CD4-positive, alpha-beta T cell treated with Interferon gamma for 1 hour (primary cell): Measurements from ENCODE around the gene TPRG1L.

Experiments
- DNase-seq: peaks from one replicate; pipeline ENCODE4 v3.0.0-alpha.2; 2020

The TPRG1L gene

GRCh38 chr1:3630161-3630611, 5.4 kb downstream of the TPRG1L start:
- DNase-seq = no peak

- no peak for DNase-seq
These were observed 6.1 kb downstream of the TPRG1L start for GRCh38 chr1:3630914-3631313.

DNA sequence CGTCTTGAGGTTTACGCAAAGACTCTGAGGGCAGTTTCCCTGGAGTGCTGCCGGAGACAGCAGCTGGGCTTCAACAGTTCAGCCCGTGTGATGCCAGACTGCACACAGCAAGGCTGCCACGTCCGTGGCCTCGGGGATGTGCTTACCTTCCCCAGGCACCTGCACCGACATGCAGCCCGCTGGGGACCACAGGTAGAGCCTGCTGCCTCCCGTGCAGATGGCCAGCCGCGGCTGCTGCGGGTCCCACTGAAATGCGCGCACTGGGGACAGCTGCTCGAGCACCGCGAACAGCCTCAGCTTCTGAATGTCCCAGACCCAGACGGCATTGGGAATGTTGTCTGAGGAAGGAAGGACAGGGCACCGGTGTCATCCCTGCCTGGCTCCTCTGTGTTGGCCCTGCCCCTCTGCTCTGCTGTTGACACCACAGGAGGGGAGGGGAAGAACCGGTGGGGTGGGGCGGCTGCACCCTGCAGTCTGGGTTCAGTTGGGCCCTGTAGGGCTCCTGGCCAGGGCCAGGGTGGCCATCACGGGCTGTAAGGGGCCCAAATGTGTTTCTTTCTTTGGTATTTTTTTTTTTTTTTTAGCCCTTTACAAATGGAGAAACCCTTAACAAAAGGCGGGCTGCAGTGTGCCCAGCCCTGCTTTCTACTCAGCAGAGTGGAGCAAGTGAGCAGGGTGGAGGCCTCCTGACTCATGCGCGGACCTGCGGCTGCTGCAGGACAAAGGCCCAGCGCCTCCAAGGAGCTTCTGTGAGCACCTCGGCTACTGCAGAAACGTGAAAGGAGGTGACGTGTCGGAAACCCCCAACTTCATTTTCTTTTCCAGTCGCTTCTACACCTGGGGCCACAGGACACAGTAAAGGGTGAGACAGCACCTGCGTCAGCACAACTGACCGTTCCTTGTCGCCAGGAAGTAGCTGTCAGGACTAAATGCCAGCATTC, 6.8 kb downstream of the TPRG1L start:
- no peak for DNase-seq

DNA sequence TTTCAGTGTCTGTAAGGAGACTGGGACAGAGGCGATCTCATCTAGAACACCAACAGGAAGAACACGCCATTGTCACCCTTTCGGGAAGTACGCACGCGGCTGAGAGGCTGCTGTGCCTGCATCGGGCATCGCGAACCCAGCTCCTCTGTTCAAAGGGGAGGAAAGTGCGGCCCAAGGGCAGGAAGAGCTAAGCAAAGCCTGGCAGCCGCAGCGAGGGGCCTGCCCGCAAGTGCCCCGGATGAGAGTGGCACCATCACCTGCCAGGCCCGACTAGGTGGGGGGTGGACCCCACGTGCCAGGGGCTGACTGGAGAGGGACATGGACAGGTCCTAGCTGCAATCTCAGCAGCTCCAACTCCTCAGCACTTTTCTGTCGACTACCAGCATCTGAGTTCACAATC, 7.5 kb downstream of the TPRG1L start:
- DNase-seq = no peak

- no peak for DNase-seq
These were observed 8.0 kb downstream of the TPRG1L start for GRCh38 chr1:3632716-3633343.

DNA sequence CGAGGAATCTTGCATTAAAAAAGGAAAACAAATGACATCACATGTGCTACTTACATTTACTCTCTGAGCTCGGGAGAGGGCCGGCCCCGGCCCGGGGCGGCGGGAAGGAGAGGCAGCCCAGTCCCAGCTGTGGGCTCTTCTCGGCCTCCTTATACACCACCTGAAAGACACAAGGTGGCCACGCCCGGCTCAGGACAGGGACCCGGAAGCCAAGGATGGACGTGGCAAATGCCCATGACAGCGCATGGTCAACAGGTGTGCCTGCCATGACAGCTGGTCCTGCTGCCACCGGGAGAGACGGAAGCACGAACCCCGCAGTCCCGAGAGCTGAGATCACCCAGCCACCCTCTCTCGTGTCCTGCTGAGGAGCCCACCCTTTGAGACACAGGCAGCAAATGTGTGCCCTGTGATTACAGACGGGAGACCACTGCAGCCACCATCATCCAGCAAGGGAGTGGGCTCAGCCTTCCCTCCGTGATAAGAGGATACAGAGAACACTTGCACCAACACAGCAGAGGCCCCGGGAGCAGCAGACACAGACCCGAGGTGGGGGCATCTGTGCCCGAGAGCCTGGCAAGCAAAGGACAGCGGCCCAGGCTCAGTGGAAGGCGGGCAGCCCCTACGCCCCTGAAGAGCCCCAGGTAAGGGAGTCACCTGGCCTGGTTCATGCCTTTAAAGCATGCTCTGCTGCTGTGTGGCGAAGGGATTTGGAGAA, 8.7 kb downstream of the TPRG1L start:
- no peak for DNase-seq

- DNase-seq = no peak
These were observed 9.4 kb downstream of the TPRG1L start for GRCh38 chr1:3634059-3634800.

DNA sequence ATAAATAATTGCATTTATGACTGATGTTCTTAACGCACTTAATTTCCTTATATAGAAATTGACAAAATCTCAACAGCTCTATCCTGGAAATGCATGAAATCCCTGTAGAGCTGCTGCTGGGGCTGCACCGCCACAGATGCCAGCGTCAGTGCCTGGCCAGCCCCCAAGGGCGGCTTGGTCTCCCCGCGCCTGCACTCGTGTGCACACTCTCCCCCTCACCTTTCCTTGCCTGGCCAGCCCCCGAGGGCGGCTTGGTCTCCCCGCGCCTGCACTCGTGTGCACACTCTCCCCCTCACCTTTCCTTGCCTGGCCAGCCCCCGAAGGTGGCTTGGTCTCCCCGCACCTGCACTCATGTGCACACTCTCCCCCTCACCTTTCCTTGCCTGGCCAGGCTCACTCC, 11.3 kb downstream of the TPRG1L start:
- no peak for DNase-seq

DNA sequence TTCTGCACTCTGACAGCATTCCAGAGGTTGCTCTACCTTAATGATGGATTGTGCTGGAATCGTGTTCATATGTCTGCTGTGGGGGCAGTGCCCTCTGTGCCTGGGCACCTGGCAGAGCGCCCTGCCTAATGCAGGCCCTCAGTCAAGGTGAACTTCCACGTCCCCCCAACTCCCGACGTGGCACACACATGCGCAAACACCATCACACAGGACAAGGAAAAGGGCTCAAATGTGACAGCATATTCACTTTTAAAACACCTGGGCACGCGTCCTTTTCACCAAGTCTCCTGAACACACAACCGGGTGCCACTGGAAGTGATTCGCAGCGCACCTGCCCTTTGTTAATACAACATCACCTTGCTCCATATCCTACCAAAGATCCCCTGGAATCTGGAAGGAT, 11.7 kb downstream of the TPRG1L start:
- DNase-seq = no peak

DNA sequence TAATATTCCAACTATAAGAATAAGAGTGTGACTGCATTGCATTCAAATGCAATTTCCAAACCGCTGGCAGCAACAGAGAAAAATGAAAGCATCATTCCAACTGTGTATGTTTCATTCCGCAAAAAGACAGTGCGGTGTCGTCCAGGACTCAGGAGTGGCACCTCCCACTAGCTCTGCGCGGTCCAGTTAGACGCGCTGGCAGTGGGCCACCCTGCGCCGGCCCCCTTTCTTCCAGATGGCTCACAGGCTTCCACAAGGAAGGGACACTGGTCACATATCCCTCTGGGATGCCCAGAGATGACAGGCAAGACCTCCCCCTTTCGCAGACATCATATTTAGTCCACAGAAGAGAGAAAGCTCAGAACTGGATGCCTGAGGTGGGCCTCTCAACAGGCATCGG, 13.2 kb downstream of the TPRG1L start:
- DNase-seq = no peak

- DNase-seq = no peak
These were observed 13.9 kb downstream of the TPRG1L start for GRCh38 chr1:3638676-3639075.

DNA sequence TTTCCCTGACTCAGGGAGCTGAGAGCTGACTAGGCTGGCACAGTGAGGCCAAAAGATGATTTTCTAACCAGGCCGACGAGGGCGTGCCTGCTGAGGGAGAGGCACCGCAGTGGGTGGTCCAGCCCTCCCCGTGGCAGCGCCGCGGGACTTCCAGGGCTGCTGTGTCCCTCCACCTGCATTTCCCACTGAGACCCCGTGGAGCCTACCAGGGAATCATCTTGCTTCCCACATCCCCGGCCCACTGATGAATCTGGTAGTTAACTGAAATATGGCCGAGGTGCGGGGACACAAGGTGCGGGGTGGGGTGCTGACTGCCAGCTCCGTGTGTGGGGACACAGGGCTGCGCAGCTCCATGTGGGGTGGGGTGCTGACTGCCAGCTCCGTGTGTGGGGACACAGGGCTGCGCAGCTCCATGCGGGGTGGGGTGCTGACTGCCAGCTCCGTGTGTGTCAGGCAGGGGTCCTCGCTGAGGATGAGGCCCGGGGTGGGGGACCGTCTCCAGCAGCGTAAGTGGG, 14.6 kb downstream of the TPRG1L start:
- DNase-seq = no peak

DNA sequence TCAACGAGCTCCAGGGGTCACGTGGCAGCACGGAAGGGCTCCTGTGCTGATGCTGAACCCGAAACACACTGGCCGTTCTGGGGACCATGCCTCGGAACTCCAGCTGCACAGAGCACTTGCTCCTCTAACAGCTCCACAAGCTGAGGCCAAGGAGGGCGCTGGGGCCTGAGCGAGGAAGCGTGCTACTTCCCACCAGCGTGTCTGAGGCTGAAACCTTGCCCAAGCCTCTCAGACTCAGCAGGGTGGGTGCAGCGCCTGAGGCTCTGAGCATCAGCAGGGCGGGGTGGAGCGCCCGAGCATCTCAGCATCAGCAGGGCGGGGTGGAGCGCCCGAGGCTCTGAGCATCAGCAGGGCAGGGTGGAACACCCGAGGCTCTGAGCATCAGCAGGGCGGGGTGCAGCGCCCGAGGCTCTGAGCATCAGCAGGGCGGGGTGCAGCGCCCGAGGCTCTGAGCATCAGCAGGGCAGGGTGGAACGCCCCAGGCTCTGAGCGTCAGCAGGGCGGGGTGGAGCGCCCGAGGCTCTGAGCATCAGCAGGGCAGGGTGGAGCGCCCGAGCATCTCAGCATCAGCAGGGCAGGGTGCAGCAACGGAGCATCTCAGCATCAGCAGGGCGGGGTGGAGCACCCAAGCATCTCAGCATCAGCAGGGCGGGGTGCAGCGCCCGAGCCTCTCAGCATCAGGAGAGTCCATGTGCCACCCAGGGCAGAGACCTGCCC, 15.5 kb downstream of the TPRG1L start:
- no peak for DNase-seq

DNA sequence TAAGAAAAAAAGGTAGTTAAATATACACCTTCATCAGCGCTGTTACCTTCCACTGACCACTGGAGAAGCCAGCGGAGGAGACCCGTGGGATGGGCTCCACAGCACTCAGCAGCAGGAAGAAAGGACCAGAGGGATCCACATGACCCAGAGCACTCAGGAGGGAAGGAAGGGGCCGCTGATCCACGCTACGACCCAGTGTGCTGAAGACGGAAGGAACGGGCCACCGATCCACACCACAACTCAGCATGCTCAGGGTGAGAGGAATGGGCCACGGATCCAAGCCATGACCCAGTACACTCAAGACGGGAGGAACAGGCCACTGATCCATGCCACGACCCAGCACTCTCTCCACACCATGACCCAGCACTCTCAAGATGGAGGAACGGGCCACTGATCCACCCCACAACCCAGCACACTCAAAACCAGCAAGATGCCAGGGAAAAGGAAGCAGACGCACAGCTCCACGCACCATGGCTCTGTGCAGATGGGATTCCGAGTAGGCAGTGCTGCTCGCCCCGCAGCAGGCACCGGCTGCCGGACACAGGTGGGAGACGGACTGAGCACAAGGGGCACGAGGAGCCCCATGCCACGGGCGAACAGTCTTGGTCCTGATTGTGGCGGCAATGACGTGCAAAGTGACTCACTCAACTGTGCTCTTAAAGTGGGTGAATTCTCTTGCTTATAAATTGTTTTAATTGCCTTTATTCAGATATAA, 16.4 kb downstream of the TPRG1L start:
- no peak for DNase-seq

DNA sequence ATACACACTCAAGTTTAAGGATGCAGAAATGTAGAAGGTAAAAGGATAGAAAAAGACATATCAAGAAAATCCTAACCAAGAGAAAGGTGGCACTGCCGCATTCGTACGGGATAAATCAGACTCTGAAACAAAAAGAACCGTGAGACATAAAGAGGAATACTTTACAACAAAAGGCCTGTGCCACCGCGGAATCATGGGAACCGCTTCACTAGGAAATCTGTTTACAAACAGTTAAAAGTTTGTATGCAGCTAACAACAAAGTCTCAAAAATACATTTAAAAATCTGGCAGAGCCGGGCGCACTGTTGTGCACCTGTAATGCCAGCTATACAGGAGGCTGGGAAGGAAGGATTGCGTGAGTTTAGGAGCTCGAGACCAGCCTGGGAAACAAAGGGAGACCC, 17.0 kb downstream of the TPRG1L start:
- no peak for DNase-seq

- no peak for DNase-seq
These were observed 18.3 kb downstream of the TPRG1L start for GRCh38 chr1:3642919-3643675.

DNA sequence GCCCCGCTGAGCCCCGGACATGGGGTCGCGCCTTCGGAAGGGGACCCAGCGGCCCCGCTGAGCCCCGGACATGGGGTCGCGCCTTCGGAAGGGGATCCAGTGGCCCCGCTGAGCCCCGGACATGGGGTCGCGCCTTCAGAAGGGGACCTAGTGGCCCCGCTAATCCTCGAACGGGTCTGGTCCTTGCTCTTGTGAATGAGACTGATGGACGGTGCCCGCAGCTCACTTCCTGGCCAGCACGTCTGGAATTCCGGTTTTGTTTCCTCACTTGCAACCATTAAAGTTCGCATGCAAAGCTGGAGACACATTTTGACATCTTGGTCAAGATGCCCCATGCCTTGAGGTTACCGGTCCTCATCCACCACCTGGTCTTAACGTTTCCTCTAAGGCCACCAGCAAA, 19.5 kb downstream of the TPRG1L start:
- no peak for DNase-seq

DNA sequence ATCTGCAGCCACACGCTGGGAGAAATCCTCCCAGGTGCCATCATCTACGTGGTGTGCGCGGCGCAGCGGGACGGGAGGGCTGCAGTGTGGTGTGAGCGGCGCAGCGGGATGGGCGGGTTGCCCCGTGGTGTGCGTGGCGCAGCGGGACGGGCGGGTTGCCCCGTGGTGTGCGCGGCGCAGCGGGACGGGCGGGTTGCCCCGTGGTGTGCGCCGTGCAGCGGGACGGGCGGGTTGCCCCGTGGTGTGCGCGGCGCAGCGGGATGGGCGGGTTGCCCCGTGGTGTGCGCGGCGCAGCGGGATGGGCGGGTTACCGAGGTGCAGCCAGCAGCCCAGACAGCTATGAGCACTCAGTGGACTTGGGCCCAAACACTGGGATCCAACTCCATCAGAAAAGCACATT, 20.4 kb downstream of the TPRG1L start:
- no peak for DNase-seq

DNA sequence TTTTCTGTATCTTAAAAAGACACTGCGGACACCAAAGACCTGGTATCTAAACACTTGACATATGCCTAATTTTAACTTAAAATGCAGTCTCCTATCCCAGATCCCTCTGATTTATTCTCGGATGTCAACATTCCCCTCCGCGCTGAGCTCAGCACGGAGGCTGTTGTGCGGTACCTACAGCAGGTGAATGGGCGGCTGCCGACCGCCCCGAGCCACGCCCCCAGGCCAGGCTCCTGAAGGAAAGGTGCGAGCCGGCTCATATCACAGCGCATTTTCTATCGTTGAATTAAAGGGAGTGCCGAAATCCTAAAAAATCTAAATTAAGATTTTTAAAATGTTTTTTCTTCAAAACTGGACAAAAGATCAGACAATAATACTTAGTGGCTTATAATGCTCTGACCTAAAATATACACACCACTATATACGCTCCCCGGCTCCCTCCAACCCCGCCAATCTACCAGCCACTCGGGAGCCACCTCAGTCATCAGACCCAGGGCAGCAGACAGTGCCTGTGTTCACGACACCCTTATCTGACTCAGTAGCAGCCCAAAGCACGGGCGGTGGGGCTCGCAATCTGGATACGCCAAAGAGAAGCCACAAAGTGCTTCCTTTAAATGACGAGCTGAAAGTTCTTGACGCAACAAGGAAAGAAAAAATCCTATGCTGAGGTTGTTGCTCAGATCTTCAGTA, 21.0 kb downstream of the TPRG1L start:
- no peak for DNase-seq

GRCh38 chr1:3646596-3646995, 21.8 kb downstream of the TPRG1L start:
- no peak for DNase-seq
